GM18867 (cell line): ENCODE results near the gene MPC1L.
"Not testable (repeated sequence)": the region's sequence is repeated elsewhere in the genome, so short reads cannot be mapped to it uniquely, and the experiment has no call there.

ENCODE experiments used
- ATAC-seq: cut with Tn5 transposase; IDR thresholded peaks from one replicate; pipeline ENCODE4 v1.9.1; 2021; ENCODE audit warnings: mild to moderate bottlenecking, moderate library complexity; ENCODE audit not compliant: unreplicated experiment

Gene MPC1L

GRCh38 chrX:40623139-40623536 is at the start of gene MPC1L:
TSS of gene MPC1L (plus strand) at chrX:40623428. CDS start at chrX:40623566, 138 bp downstream.
- no peak for ATAC-seq

GRCh38 chrX:40573763-40574162 is 49.5 kb upstream of the MPC1L start:
- no peak for ATAC-seq

- ATAC-seq, result not testable (repeated sequence)
Measured at GRCh38 chrX:40575411-40575810, 47.8 kb upstream of the MPC1L start.

GRCh38 chrX:40576291-40576690 is 46.9 kb upstream of the MPC1L start:
- no peak for ATAC-seq

GRCh38 chrX:40578039-40578695 is 45.1 kb upstream of the MPC1L start:
- no peak for ATAC-seq

- ATAC-seq, result no peak
Measured at GRCh38 chrX:40579141-40579540, 44.1 kb upstream of the MPC1L start.

GRCh38 chrX:40579900-40580536 is 43.2 kb upstream of the MPC1L start:
- ATAC-seq, result peak; percentile 40

- peak; percentile 97 for ATAC-seq
Measured at GRCh38 chrX:40580537-40581335, 42.5 kb upstream of the MPC1L start, which contains the start of gene ATP6AP2. TSS of gene ATP6AP2 (plus strand) at chrX:40580970. CDS start at chrX:40581066, 96 bp downstream.

GRCh38 chrX:40581336-40581920 is 41.8 kb upstream of the MPC1L start:
- no peak for ATAC-seq

GRCh38 chrX:40582178-40582577 is 41.0 kb upstream of the MPC1L start:
- not testable (repeated sequence) for ATAC-seq

- ATAC-seq, result no peak
Measured at GRCh38 chrX:40582811-40583210, 40.4 kb upstream of the MPC1L start.

- not testable (repeated sequence) for ATAC-seq
Measured at GRCh38 chrX:40587623-40588022, 35.6 kb upstream of the MPC1L start.

GRCh38 chrX:40589616-40590321 is 33.5 kb upstream of the MPC1L start:
- ATAC-seq, result not testable (repeated sequence)

- no peak for ATAC-seq
Measured at GRCh38 chrX:40603446-40603845, 19.8 kb upstream of the MPC1L start.

- no peak for ATAC-seq
Measured at GRCh38 chrX:40607381-40607780, 15.8 kb upstream of the MPC1L start.

GRCh38 chrX:40612511-40612910 is 10.7 kb upstream of the MPC1L start:
- ATAC-seq, result no peak

- ATAC-seq, result no peak
Measured at GRCh38 chrX:40615976-40616375, 7.3 kb upstream of the MPC1L start.

- ATAC-seq, result no peak
Measured at GRCh38 chrX:40617566-40617965, 5.7 kb upstream of the MPC1L start.

- no peak for ATAC-seq
Measured at GRCh38 chrX:40622479-40623138, 619 bp upstream of the MPC1L start.

- ATAC-seq, result no peak
Measured at GRCh38 chrX:40623665-40624064, 437 bp downstream of the MPC1L start.
